Fibroblast of mammary gland (primary cell): ENCODE data around the gene GCN1.

ENCODE experiments used
- DNase-seq: peaks from one replicate; pipeline ENCODE4 v3.0.0-alpha.2; 2010; ENCODE audit warnings: low read depth
- H3K4me3 ChIP-seq: 2 replicates; pipeline ENCODE4 v1.5.1; 2011; ENCODE audit warnings: low read depth, mild to moderate bottlenecking, low read length, moderate library complexity; ENCODE audit not compliant: control insufficient read depth
- TF ChIP-seq, protein P1 (sequence below): conservative IDR thresholded peaks from 2 replicates; pipeline ENCODE4 v1.5.1; 2011; ENCODE audit warnings: low read depth, low read length, inconsistent platforms; ENCODE audit not compliant: control insufficient read depth, insufficient read depth

GCN1 gene

DNA sequence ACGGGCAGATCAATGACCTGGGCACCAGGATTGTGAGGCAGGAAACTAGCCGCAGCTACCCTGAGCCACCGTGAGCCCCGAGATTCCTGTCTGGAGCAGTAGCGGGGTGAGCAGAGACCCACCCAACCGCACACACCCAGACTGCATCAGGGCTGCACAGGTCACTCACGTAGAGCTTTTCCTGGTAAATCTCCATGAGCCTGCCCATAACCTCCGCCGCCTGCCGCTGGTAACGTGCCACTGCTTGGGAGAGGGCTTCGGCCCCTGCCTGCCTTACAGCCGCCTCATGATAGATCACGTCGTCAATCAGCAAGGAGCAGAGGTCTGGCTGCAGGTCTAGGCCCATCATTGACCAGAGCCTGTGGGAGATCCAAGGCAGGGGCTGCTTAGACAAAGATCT lies 39.4 kb downstream of the GCN1 start:
- TF ChIP-seq, protein P1, sequence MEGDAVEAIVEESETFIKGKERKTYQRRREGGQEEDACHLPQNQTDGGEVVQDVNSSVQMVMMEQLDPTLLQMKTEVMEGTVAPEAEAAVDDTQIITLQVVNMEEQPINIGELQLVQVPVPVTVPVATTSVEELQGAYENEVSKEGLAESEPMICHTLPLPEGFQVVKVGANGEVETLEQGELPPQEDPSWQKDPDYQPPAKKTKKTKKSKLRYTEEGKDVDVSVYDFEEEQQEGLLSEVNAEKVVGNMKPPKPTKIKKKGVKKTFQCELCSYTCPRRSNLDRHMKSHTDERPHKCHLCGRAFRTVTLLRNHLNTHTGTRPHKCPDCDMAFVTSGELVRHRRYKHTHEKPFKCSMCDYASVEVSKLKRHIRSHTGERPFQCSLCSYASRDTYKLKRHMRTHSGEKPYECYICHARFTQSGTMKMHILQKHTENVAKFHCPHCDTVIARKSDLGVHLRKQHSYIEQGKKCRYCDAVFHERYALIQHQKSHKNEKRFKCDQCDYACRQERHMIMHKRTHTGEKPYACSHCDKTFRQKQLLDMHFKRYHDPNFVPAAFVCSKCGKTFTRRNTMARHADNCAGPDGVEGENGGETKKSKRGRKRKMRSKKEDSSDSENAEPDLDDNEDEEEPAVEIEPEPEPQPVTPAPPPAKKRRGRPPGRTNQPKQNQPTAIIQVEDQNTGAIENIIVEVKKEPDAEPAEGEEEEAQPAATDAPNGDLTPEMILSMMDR: no peak
- DNase-seq: no peak

DNA sequence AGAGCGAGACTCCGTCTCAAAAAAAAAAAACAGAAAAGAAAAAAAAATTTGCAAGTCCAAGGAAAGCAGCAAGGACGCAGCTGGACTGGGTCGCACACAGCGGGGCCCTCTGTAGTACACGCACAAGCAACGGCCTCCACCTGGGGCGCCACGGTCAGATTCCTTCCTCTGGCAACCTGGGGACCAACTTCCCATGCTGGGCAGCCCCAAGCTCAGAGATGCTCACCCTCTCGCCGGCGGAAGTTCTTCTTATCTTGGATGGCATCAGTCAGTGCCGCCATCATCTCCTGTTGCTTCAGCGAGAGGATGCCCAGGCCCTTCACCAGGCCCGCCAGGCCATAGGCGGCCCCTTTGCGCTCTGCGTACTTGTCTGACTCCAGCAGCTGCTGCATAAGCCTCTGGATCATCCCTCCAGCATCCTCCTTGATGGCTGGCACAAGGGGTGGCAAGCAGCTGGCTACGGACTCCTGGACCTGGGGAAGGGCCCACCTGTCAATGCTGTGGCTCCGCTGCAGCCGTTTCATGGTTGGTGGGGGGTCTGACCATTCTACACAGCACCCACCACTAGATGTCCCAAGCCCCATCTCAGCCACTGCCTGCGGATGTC lies 43.5 kb downstream of the GCN1 start:
- TF ChIP-seq, protein P1: no peak
- H3K4me3 ChIP-seq: no peak overlapping the region
- DNase-seq: no peak

More for the DNA sequence above, 39.4 kb downstream of the GCN1 start:
- no peak overlapping the region for H3K4me3 ChIP-seq

DNA sequence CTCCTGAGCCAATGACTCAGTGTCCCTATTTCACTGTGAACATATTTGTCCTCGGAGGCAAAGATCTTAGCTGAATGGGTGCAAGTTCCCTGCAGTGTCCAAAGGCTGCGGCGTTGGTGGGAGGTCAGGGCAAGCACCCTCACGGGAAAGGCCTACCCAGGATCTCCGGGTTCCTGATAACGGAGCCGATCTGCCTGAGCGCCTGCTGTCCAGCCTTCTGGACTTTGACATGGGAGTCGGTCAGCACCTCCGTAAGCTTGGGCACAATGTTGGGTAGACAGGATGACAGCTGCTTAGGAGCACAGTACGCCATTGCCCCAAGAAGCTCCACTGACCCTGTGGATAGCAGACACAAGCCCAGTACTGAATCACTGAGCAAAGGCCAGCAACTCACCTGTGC lies 46.5 kb downstream of the GCN1 start:
- H3K4me3 ChIP-seq: no peak overlapping the region
- TF ChIP-seq, protein P1: no peak
- no peak for DNase-seq

DNA sequence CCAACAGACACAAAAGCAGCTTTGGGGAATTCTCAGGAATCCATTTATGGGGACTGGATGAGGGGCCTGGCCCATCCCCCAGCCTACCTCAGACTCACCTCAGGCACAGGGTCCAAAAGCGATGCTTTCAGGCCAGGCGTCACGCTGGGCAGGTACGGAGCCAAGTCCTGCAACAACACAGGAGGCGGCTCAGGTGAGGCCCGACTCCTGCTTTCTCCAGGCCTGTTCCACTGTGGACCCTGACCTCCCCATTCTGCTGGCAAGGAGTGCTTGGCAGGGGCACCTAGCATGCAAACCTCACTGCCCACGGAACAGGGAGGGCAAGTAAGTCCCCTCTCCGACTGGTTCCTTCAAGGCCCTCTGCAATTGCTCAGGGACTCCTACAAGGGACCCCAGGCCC lies 49.4 kb downstream of the GCN1 start:
- H3K4me3 ChIP-seq: no peak overlapping the region
- TF ChIP-seq, protein P1: no peak
- DNase-seq: no peak

DNA sequence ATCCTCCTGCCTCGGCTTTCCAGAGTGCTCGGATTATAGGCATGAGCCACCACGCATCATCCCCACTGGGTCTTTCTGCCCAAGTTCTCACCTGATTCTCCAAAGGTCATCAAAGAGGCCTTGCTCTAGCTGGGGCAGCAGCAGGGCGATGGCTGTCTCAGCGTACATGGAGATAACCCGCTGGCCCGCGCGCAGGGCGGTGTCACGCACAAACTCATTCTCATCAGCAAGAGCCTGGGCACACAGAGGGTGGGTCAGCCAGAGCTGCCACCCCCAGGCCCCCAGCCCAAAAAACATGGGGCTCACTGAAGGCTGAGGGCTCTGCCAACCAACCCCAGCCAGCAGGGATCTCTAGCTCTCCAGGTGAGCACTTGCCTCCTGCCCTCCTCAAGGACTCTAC lies 50.3 kb downstream of the GCN1 start:
- TF ChIP-seq, protein P1: no peak
- H3K4me3 ChIP-seq: no peak overlapping the region
- DNase-seq: no peak

DNA sequence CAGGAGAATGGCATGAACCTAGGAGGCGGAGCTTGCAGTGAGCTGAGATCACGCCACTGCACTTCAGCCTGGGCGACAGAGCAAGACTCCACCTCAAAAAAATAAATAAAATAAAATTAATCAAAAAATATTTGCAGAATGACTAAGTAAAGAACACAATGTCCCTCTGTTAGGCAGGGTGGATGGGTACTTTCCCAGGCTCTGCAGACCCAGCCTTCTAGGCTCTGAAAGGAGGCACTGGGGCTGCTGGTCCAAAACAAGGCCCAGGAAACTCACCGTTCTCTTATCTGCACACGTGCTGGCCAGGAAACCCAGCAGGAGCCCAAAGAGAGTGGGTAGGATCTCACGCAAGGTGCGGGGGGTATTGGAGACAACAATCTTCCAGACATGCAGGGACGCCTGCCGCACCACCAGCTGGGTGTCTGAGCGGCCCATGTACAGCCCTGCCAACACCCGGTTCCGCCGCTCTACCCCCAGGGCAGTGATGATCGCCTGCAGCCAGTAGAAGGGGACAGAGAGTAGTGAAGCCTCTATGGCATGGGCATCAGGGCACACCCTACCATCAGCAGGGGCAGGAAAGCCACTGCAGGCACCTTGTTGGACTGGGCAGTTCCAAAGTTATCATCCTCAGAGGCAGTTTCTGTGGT lies 52.2 kb downstream of the GCN1 start:
- peak; percentile 34 for DNase-seq
- H3K4me3 ChIP-seq: no peak overlapping the region
- TF ChIP-seq, protein P1: no peak
